HCT116 (cell line): ENCODE measurements around the gene IL10. TPM values are rescaled to one million over a fixed set of nuclear protein-coding genes. Genes with fewer than 3 reads are reported as not detected.

Experiments
- ATAC-seq: fragments of 200-7000 bp; cut with Tn5 transposase; 2 replicates; pipeline ENCODE4 v1.9.1; 2020; ENCODE audit warnings: mild to moderate bottlenecking, moderate library complexity
- BruUV-seq: library from RNA; stranded (reverse); fragments of 400-500 nt; replicated peaks from 2 replicates; lab custom pipeline; 2021; lab: Mats Ljungman, UMichigan
- CTCF ChIA-PET: fragments of 300-600 bp; sonication (Branson Sonifier 250); formaldehyde crosslinking; loops from one replicate; lab custom pipeline; 2021; ENCODE audit warnings: antibody characterized with exemption; lab: Charles Lee
- POLR2A ChIA-PET: fragments of 300-600, 350-600 bp; sonication (Branson Sonifier 250); formaldehyde crosslinking; loops from one replicate; lab custom pipeline; 2021; ENCODE audit warnings: antibody characterized with exemption; lab: Charles Lee
- RAD21 ChIA-PET, 2 experiments: fragments of 300-600 bp; sonication (Branson Sonifier 250); formaldehyde crosslinking; loops; one replicate each; lab custom pipeline; 2023; ENCODE audit warnings: low total read pairs in 2 of 2; ENCODE audit not compliant: uncharacterized antibody in 2 of 2, unreplicated experiment in 2 of 2, low non-redundant PET in 1 of 2; lab: Charles Lee
- DNase-seq: peaks from one replicate; pipeline ENCODE4 v3.0.0-alpha.2; 2010; ENCODE audit warnings: low read depth, low spot score
- H2AFZ ChIP-seq: fragments of 200-600 bp; shearing (Covaris generic), sonication (generic); 2 replicates; pipeline ENCODE4 v1.6.1; 2017; ENCODE audit warnings: low read depth, mixed run types, mixed read lengths, antibody characterized with exemption, low read length; ENCODE audit not compliant: poor library complexity, severe bottlenecking
- H3K27ac ChIP-seq: 2 replicates; pipeline ENCODE4 v1.5.1; 2012; ENCODE audit warnings: low read depth, low read length
- H3K27me3 ChIP-seq: fragments of 200-600 bp; sonication (generic); 2 replicates; pipeline ENCODE4 v1.6.1; 2016; ENCODE audit warnings: mixed run types, low read length, mixed read lengths; ENCODE audit not compliant: insufficient read depth
- H3K36me3 ChIP-seq, 2 experiments: fragments of 200-500 bp in 1 of 2; fragments of 200-600 bp in 1 of 2; sonication (Bioruptor generic) in 1 of 2; sonication (generic) in 1 of 2; 2 replicates each; pipeline versions ENCODE4 v1.5.1 to v1.6.1; 2014 to 2016; ENCODE audit warnings: low read length in 2 of 2, inconsistent platforms in 1 of 2, mixed read lengths in 1 of 2, mixed run types in 1 of 2; ENCODE audit not compliant: insufficient read depth in 2 of 2, control insufficient read depth in 1 of 2
- H3K4me1 ChIP-seq, 2 experiments: fragments of 200-600 bp in 1 of 2; sonication (generic) in 1 of 2; 2 replicates each; pipeline versions ENCODE4 v1.5.1 to v1.6.1; 2012 to 2017; ENCODE audit warnings: low read length in 2 of 2, inconsistent platforms in 1 of 2, mild to moderate bottlenecking in 1 of 2, mixed read lengths in 1 of 2, mixed run types in 1 of 2, moderate library complexity in 1 of 2; ENCODE audit not compliant: insufficient read depth in 2 of 2, control insufficient read depth in 1 of 2
- H3K4me2 ChIP-seq: fragments of 200-600 bp; sonication (generic); 2 replicates; pipeline ENCODE4 v1.6.1; 2017; ENCODE audit warnings: mixed run types, low read length, mixed read lengths
- H3K4me3 ChIP-seq, 2 experiments: fragments of 200-600 bp in 1 of 2; sonication (generic) in 1 of 2; replicated peaks in 1 of 2; 2 replicates each; pipeline ENCODE4 v1.5.1; 2011 to 2016; ENCODE audit warnings: low read length in 2 of 2, control low read depth in 1 of 2, low read depth in 1 of 2, mild to moderate bottlenecking in 1 of 2, mixed read lengths in 1 of 2, mixed run types in 1 of 2
- H3K79me2 ChIP-seq: fragments of 200-600 bp; sonication (generic); 2 replicates; pipeline ENCODE4 v1.6.1; 2017; ENCODE audit warnings: mild to moderate bottlenecking, mixed run types, low read length, moderate library complexity, mixed read lengths; ENCODE audit not compliant: insufficient read depth
- H3K9ac ChIP-seq: fragments of 200-600 bp; sonication (generic); 2 replicates; pipeline ENCODE4 v1.6.1; 2016; ENCODE audit warnings: low read length, mixed read lengths
- H3K9me2 ChIP-seq: fragments of 200-600 bp; sonication (generic), shearing (Covaris generic); 2 replicates; pipeline ENCODE4 v1.6.1; 2017; ENCODE audit warnings: mixed run types, mild to moderate bottlenecking, moderate library complexity; ENCODE audit not compliant: insufficient read depth
- H3K9me3 ChIP-seq, 2 experiments: fragments of 200-500 bp in 1 of 2; fragments of 200-600 bp in 1 of 2; sonication (Bioruptor generic) in 1 of 2; sonication (generic) in 1 of 2; 2 replicates each; pipeline ENCODE4 v1.6.1; 2014 to 2017; ENCODE audit warnings: low read length in 2 of 2, mixed read lengths in 2 of 2, inconsistent platforms in 1 of 2, low read depth in 1 of 2, mild to moderate bottlenecking in 1 of 2, mixed run types in 1 of 2, moderate library complexity in 1 of 2; ENCODE audit not compliant: control insufficient read depth in 1 of 2, insufficient read depth in 1 of 2
- H4K20me1 ChIP-seq: fragments of 200-600 bp; sonication (generic), shearing (Covaris generic); 2 replicates; pipeline ENCODE4 v1.6.1; 2017; ENCODE audit warnings: mixed run types, mild to moderate bottlenecking, moderate library complexity; ENCODE audit not compliant: insufficient read depth
- ATF3 ChIP-seq: IDR thresholded peaks from 2 replicates; pipeline ENCODE4 v1.6.1; 2012
- CBX3 ChIP-seq: IDR thresholded peaks from 2 replicates; pipeline ENCODE4 v1.6.1; 2012; ENCODE audit warnings: low read depth
- CEBPB ChIP-seq: IDR thresholded peaks from 2 replicates; pipeline ENCODE4 v1.6.1; 2012; ENCODE audit warnings: low read depth
- CTCF ChIP-seq, 3 experiments: fragments of 200-600 bp in 1 of 3; sonication (generic) in 1 of 3; IDR thresholded peaks in 2 of 3; conservative IDR thresholded peaks in 1 of 3; 2 replicates each; pipeline ENCODE4 v1.5.1; 2012 to 2017; ENCODE audit warnings: low read depth in 2 of 3, low read length in 2 of 3, antibody characterized with exemption in 1 of 3, borderline replicate concordance in 1 of 3, control low read depth in 1 of 3, mild to moderate bottlenecking in 1 of 3, mixed read lengths in 1 of 3, mixed run types in 1 of 3, moderate library complexity in 1 of 3; ENCODE audit not compliant: insufficient read depth in 1 of 3
- ELF1 ChIP-seq: IDR thresholded peaks from 2 replicates; pipeline ENCODE4 v1.6.1; 2012; ENCODE audit warnings: low read depth, borderline replicate concordance
- EZH2 ChIP-seq: fragments of 200-600 bp; sonication (generic); IDR thresholded peaks from 2 replicates; pipeline ENCODE4 v1.6.1; 2017; ENCODE audit warnings: antibody characterized with exemption, mixed run types
- FOSL1 ChIP-seq: IDR thresholded peaks from 2 replicates; pipeline ENCODE4 v1.6.1; 2012; ENCODE audit warnings: low read depth
- POLR2AphosphoS5 ChIP-seq: IDR thresholded peaks from 2 replicates; pipeline ENCODE4 v1.6.1; 2011; ENCODE audit warnings: mild to moderate bottlenecking, low read depth, low read length, moderate library complexity
- SP1 ChIP-seq: IDR thresholded peaks from 2 replicates; pipeline ENCODE4 v1.6.1; 2012; ENCODE audit warnings: low read depth
- SRF ChIP-seq: IDR thresholded peaks from 2 replicates; pipeline ENCODE4 v1.6.1; 2012; ENCODE audit warnings: low read depth
- TCF7L2 ChIP-seq: IDR thresholded peaks from 2 replicates; pipeline ENCODE4 v1.7.0; 2011; ENCODE audit warnings: borderline replicate concordance, inconsistent platforms; ENCODE audit not compliant: insufficient read depth, insufficient read length; ENCODE audit errors: extremely low read depth
- ZFX ChIP-seq: fragments of 450-650 bp; IDR thresholded peaks from 2 replicates; pipeline ENCODE4 v1.6.1; 2017
- ZNF274 ChIP-seq: fragments of 200-500 bp; sonication (Bioruptor generic); IDR thresholded peaks from 2 replicates; pipeline ENCODE4 v1.6.1; 2014; ENCODE audit warnings: mild to moderate bottlenecking, low read depth, low read length, inconsistent platforms
- intact Hi-C: fragments of 100-400 bp; cut with micrococcal nuclease; formaldehyde crosslinking; loops from 2 replicates; pipeline ENCODE4 v1.10.0; 2022
- total RNA-seq: library from RNA; stranded (reverse); gene quantifications from one replicate; pipeline ENCODE4 v1.2.1, GENCODE V29; 2021; ENCODE audit not compliant: unreplicated experiment
- TF ChIP-seq, protein P1 (sequence below): IDR thresholded peaks from 2 replicates; pipeline ENCODE4 v1.6.1; 2011; ENCODE audit warnings: mild to moderate bottlenecking, low read length, moderate library complexity; ENCODE audit not compliant: insufficient replicate concordance; ENCODE audit errors: extremely low read depth
- TF ChIP-seq, protein P2 (sequence below): IDR thresholded peaks from 2 replicates; pipeline ENCODE4 v1.6.1; 2012; ENCODE audit warnings: low read depth

Gene IL10
- total RNA-seq, 1 experiment from 2014 or later = not detected

DNA sequence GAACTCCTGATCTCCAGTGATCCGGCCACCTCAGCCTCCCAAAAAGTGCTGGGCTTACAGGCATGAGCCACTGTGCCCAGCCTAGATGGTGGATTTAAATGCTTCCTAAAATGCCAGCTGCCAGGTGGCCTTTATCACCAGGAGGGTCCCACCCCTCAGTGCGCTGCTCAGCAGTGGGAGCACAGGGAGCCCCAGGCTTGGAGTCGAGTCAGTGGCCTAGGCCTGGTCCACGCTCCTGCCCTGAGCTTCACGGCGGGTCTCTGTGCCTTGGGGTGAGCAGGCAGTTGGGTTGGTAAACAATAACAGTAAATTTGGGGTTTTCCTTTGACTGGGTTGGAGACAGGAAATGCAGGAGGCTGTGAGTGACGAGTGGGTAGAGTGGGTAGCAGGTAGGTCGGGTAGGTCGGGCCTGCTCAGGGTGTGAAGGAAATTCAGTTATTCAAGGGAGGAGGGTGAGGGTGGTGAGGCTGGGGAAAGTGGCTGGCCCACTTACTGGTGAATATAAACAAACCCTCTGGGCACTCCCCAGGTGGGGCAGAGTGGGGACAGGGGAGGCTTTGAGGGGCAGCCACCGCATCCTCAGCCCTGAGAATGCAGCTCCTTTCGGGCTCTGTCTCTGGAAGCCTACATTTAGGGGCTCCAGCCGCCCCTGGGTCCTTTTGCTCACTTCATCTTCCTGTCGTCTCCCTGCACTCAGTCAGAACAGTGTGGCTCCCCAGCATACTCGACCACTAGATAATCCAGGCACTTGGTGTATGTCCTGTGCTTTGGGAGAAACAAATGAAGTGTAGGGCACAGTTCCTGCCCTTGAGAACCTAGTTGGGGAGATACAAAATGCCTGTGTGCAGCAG lies 35.2 kb downstream of the IL10 start:
- intact Hi-C loops = no loop called here
- H3K4me1 ChIP-seq = no peaks in the 10 kb centered on the region
- no peak for ATAC-seq
- no peak overlapping the region for H2AFZ ChIP-seq
- no peaks in the 10 kb centered on the region for H3K79me2 ChIP-seq
- TF ChIP-seq CEBPB = no peak
- TF ChIP-seq, protein P1, sequence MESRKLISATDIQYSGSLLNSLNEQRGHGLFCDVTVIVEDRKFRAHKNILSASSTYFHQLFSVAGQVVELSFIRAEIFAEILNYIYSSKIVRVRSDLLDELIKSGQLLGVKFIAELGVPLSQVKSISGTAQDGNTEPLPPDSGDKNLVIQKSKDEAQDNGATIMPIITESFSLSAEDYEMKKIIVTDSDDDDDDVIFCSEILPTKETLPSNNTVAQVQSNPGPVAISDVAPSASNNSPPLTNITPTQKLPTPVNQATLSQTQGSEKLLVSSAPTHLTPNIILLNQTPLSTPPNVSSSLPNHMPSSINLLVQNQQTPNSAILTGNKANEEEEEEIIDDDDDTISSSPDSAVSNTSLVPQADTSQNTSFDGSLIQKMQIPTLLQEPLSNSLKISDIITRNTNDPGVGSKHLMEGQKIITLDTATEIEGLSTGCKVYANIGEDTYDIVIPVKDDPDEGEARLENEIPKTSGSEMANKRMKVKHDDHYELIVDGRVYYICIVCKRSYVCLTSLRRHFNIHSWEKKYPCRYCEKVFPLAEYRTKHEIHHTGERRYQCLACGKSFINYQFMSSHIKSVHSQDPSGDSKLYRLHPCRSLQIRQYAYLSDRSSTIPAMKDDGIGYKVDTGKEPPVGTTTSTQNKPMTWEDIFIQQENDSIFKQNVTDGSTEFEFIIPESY = no peak
- TF ChIP-seq ZFX = no peak
- TF ChIP-seq SP1 = no peak
- no peak for TF ChIP-seq TCF7L2
- no peak for TF ChIP-seq CBX3
- no peak for TF ChIP-seq ZNF274
- TF ChIP-seq, protein P2, sequence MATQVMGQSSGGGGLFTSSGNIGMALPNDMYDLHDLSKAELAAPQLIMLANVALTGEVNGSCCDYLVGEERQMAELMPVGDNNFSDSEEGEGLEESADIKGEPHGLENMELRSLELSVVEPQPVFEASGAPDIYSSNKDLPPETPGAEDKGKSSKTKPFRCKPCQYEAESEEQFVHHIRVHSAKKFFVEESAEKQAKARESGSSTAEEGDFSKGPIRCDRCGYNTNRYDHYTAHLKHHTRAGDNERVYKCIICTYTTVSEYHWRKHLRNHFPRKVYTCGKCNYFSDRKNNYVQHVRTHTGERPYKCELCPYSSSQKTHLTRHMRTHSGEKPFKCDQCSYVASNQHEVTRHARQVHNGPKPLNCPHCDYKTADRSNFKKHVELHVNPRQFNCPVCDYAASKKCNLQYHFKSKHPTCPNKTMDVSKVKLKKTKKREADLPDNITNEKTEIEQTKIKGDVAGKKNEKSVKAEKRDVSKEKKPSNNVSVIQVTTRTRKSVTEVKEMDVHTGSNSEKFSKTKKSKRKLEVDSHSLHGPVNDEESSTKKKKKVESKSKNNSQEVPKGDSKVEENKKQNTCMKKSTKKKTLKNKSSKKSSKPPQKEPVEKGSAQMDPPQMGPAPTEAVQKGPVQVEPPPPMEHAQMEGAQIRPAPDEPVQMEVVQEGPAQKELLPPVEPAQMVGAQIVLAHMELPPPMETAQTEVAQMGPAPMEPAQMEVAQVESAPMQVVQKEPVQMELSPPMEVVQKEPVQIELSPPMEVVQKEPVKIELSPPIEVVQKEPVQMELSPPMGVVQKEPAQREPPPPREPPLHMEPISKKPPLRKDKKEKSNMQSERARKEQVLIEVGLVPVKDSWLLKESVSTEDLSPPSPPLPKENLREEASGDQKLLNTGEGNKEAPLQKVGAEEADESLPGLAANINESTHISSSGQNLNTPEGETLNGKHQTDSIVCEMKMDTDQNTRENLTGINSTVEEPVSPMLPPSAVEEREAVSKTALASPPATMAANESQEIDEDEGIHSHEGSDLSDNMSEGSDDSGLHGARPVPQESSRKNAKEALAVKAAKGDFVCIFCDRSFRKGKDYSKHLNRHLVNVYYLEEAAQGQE = no peak
- TF ChIP-seq ATF3 = no peak
- TF ChIP-seq EZH2 = no peak
- no peak for TF ChIP-seq SRF
- TF ChIP-seq CTCF (IDR thresholded peaks at IDR 0.05 in 2 of 3, conservative IDR thresholded peaks at IDR 0.05 in 1 of 3; ENCODE audit: borderline replicate concordance in 1 of 3, insufficient read depth in 1 of 3, low read depth in 2 of 3, low read length in 2 of 3) = no peak
- TF ChIP-seq ELF1 = no peak
- TF ChIP-seq FOSL1 = no peak
- no peak for TF ChIP-seq POLR2AphosphoS5
- TF ChIP-seq, all 23 proteins: peak for 0
- Histone ChIP-seq H3K9ac (no peak overlapping the region), H3K27me3 (no peaks in the 10 kb centered on the region), H3K4me2 (no peak overlapping the region), H3K27ac (no peak overlapping the region), H3K9me3 (no peaks in the 10 kb centered on the region), H3K36me3 (peaks cover 0 to 2% of the 10 kb centered on the region in 2 experiments; a peak in 2 of 4 replicates), H4K20me1 (no peaks in the 10 kb centered on the region), H3K4me3 (no peak overlapping the region), H3K9me2 (no peaks in the 10 kb centered on the region)
- no peak for DNase-seq
- POLR2A ChIA-PET = no interaction called here
- CTCF ChIA-PET = interaction anchor here (0.6 to 1.4 kb wide), 5 partner anchors 9 to 245 kb away, joined by 3 to 8 read pairs (median 4); no protein-coding TSS in a partner anchor
- RAD21 ChIA-PET = no interaction called here
- no TSS peak for BruUV-seq
